Bronchial epithelial cell (primary cell): ENCODE data around the gene MTCH1. TPM values are rescaled to one million over a fixed set of nuclear protein-coding genes. Genes with fewer than 3 reads are reported as not detected.

ENCODE experiments used
- DNase-seq: peaks from one replicate; pipeline ENCODE4 v3.0.0-alpha.2; 2010; ENCODE audit warnings: low read depth
- FAIRE-seq: peaks from 2 replicates; lab custom pipeline; 2011; peaks lifted over from hg19 to GRCh38; lab: Jason Lieb, UNC
- H3K27me3 ChIP-seq: 2 replicates; pipeline ENCODE4 v1.5.1; 2011; ENCODE audit warnings: low read length; ENCODE audit not compliant: control insufficient read depth, insufficient read depth
- H3K36me3 ChIP-seq: 2 replicates; pipeline ENCODE4 v1.5.1; 2011; ENCODE audit warnings: low read length; ENCODE audit not compliant: control insufficient read depth, insufficient read depth
- H3K4me3 ChIP-seq: 2 replicates; pipeline ENCODE4 v1.5.1; 2011; ENCODE audit warnings: mild to moderate bottlenecking, low read depth, low read length, control low read depth
- CTCF ChIP-seq: IDR thresholded peaks from 2 replicates; pipeline ENCODE4 v1.5.1; 2011; ENCODE audit warnings: mild to moderate bottlenecking, moderate library complexity, low read length, control low read depth, inconsistent platforms; ENCODE audit not compliant: insufficient read depth, severe bottlenecking
- total RNA-seq: library from RNA; depleted of rRNA; stranded (reverse); fragments of >200 nt; gene quantifications from 2 replicates; pipeline ENCODE4 v1.2.1, GENCODE V29; 2014

Gene MTCH1
- total RNA-seq, 1 donor from 2014 or later = 156 TPM

GRCh38 chr6:36929152-36929551 lies 56.8 kb downstream of the MTCH1 start:
- DNase-seq = no peak
- H3K4me3 ChIP-seq = no peak overlapping the region
- no peaks in the 10 kb centered on the region for H3K27me3 ChIP-seq
- peaks cover 2% of the 10 kb centered on the region for H3K36me3 ChIP-seq
- no peak for FAIRE-seq
- no peak for TF ChIP-seq CTCF

GRCh38 chr6:36928547-36928918 lies 57.5 kb downstream of the MTCH1 start:
- FAIRE-seq (no peak), DNase-seq (no peak)
- Histone ChIP-seq H3K27me3 (no peaks in the 10 kb centered on the region), H3K36me3 (peaks cover 2% of the 10 kb centered on the region), H3K4me3 (no peak overlapping the region)
- TF ChIP-seq CTCF = no peak

GRCh38 chr6:36927691-36928546 lies 58.1 kb downstream of the MTCH1 start:
- FAIRE-seq = no peak
- no peak for TF ChIP-seq CTCF

GRCh38 chr6:36926708-36927513 lies 59.1 kb downstream of the MTCH1 start:
- Histone ChIP-seq H3K36me3 (peaks cover 9% of the 10 kb centered on the region), H3K4me3 (no peak overlapping the region), H3K27me3 (no peaks in the 10 kb centered on the region)
- no peak for TF ChIP-seq CTCF
- DNase-seq (no peak), FAIRE-seq (no peak)

More at GRCh38 chr6:36927691-36928546, 58.1 kb downstream of the MTCH1 start:
- H3K36me3 ChIP-seq = peaks cover 7% of the 10 kb centered on the region
- H3K4me3 ChIP-seq = no peak overlapping the region
- DNase-seq = no peak
- H3K27me3 ChIP-seq = no peaks in the 10 kb centered on the region

- FAIRE-seq (no peak), DNase-seq (no peak)
- H3K4me3 ChIP-seq = no peak overlapping the region
- peaks cover 12% of the 10 kb centered on the region for H3K36me3 ChIP-seq
- no peaks in the 10 kb centered on the region for H3K27me3 ChIP-seq
- TF ChIP-seq CTCF = no peak
Observed at GRCh38 chr6:36925809-36926208, 60.2 kb downstream of the MTCH1 start.
